ENCODE measurements around the gene TLCD2. TPM values are rescaled to one million over a fixed set of nuclear protein-coding genes. Genes with fewer than 3 reads are reported as not detected.
A peak's percentile ranks its signal among the peaks of the same experiment; 100 is the strongest.

TLCD2 gene
- total RNA-seq, 1 experiment from 2014 or later = 1.9 TPM

- no peak for DNase-seq (ENCODE audit: low spot score)
- Mint-ChIP-seq H3K27me3 (ENCODE audit: low read depth) (no peaks in the 10 kb centered on the region; the same call in 1 of the 2 replicates), H3K9me3 (no peaks in the 10 kb centered on the region), H3K4me1 (peaks cover 4% of the 10 kb centered on the region; the same call in 1 of the 2 replicates), H3K27ac (no peak overlapping the region), H3K36me3 (no peaks in the 10 kb centered on the region; the same call in 1 of the 2 replicates), H3K4me3 (peak overlapping the region; percentile 62)
- CTCF ChIA-PET = interaction anchor here (0.7 to 4.2 kb wide), 3 partner anchors 9 to 77 kb away, joined by 3 to 18 read pairs (median 3); no protein-coding TSS in a partner anchor
- no peak for ATAC-seq
- TF ChIP-seq MYBL2 (CRISPR knock-in tag; IDR thresholded peaks at IDR 0.05) (no peak), NR1H2 (CRISPR knock-in tag; IDR thresholded peaks at IDR 0.05) (no peak), SOX15 (CRISPR knock-in tag; IDR thresholded peaks at IDR 0.05) (no peak), RORB (CRISPR knock-in tag; IDR thresholded peaks at IDR 0.05) (no peak), PRRX2 (CRISPR knock-in tag; IDR thresholded peaks at IDR 0.05) (no peak), CDX4 (CRISPR knock-in tag; IDR thresholded peaks at IDR 0.05; ENCODE audit: borderline replicate concordance) (no peak), SMAD4 (CRISPR knock-in tag; IDR thresholded peaks at IDR 0.05) (no peak), STAT6 (CRISPR knock-in tag; conservative IDR thresholded peaks at IDR 0.05; ENCODE audit: low read depth) (no peak), NFE2L1 (CRISPR knock-in tag; IDR thresholded peaks at IDR 0.05) (no peak), JUN (CRISPR knock-in tag; IDR thresholded peaks at IDR 0.05) (no peak), ATF1 (CRISPR knock-in tag; IDR thresholded peaks at IDR 0.05) (no peak), FOXP1 (CRISPR knock-in tag; IDR thresholded peaks at IDR 0.05; ENCODE audit: borderline replicate concordance) (no peak)
- POLR2A ChIA-PET = no interaction called here
Observed at GRCh38 chr17:1725642-1726511, 15.7 kb upstream of the TLCD2 start.

GRCh38 chr17:1724869-1725641 lies 14.9 kb upstream of the TLCD2 start:
- Mint-ChIP-seq H3K27ac (no peak overlapping the region), H3K4me3 (peak overlapping the region; percentile 62), H3K4me1 (peaks cover 4% of the 10 kb centered on the region; the same call in 1 of the 2 replicates), H3K27me3 (ENCODE audit: low read depth) (no peaks in the 10 kb centered on the region; the same call in 1 of the 2 replicates), H3K36me3 (no peaks in the 10 kb centered on the region; the same call in 1 of the 2 replicates), H3K9me3 (no peaks in the 10 kb centered on the region)
- ChIA-PET POLR2A (interaction anchor here (0.6 to 1.4 kb wide), 3 partner anchors 9 to 90 kb away, joined by 3 read pairs; no protein-coding TSS in a partner anchor), CTCF (interaction anchor here (0.8 to 4.2 kb wide), 4 partner anchors 9 to 59 kb away, joined by 3 to 18 read pairs (median 4); no protein-coding TSS in a partner anchor)
- peak; percentile 25 for ATAC-seq
- DNase-seq (ENCODE audit: low spot score) = peak; percentile 36
- no peak for TF ChIP-seq OVOL2 (CRISPR knock-in tag; IDR thresholded peaks at IDR 0.05; ENCODE audit: borderline replicate concordance)
- TF ChIP-seq CREM (CRISPR knock-in tag; IDR thresholded peaks at IDR 0.05) = 0 out of 2 replicates have a peak, but pooled peaks have one; percentile 63
- no peak for TF ChIP-seq STAT6 (CRISPR knock-in tag; conservative IDR thresholded peaks at IDR 0.05; ENCODE audit: low read depth)
- TF ChIP-seq ATF1 (CRISPR knock-in tag; IDR thresholded peaks at IDR 0.05) = peak; percentile 45; the same call in 1 of the 2 replicates
- TF ChIP-seq ZNF317 (CRISPR knock-in tag; IDR thresholded peaks at IDR 0.05; ENCODE audit: borderline replicate concordance, low read depth) = no peak
- no peak for TF ChIP-seq ZNF512 (CRISPR knock-in tag; IDR thresholded peaks at IDR 0.05; ENCODE audit: borderline replicate concordance)
- TF ChIP-seq RELA (CRISPR knock-in tag; IDR thresholded peaks at IDR 0.05; ENCODE audit: borderline replicate concordance) = peak; percentile 14
- TF ChIP-seq PRDM15 (CRISPR knock-in tag; IDR thresholded peaks at IDR 0.05) = no peak
- TF ChIP-seq E2F5 (CRISPR knock-in tag; IDR thresholded peaks at IDR 0.05) = peak; percentile 2; the same call in 1 of the 2 replicates

Data from WTC11 (cell line).